GM21825 (cell line): ENCODE data around the gene UNC13D.
"Not testable (repeated sequence)": the region's sequence is repeated elsewhere in the genome, so short reads cannot be mapped to it uniquely, and the experiment has no call there.

Experiments used
- ATAC-seq: cut with Tn5 transposase; IDR thresholded peaks from one replicate; pipeline ENCODE4 v1.9.1; 2021; ENCODE audit warnings: mild to moderate bottlenecking, moderate library complexity; ENCODE audit not compliant: unreplicated experiment

The UNC13D gene

DNA sequence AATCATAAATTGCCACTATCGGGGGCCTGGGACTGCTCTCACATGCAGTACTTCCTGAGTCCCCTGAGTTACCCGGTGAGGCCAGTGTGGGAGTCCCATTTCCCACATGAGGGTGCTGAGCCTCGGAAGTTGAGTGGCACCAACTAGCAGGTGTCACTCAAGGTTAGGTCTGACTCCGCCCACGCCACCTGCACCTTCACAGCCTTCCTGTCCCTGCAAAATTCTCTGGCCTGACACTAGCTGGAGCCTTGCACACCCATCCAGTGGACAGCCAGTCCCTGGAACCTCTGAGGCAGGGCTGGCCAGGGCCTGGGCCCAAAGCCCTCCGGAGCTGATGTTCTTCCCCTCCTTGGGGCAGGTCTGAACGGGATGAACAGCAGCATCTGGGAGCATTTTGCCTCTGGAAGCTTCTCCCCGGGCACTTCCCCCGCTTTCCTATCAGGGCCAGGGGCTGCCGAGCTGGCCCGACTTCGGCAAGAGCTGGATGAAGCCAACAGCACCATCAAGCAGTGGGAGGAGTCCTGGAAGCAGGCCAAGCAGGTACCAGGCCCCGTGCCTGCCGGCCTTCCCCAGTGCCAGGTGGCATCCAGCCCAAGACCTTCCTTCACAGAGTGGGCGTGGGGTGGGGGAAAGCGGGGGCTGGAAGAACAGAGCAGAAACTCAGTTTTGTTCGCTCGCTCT, 21.9 kb downstream of the UNC13D start:
- ATAC-seq: no peak

DNA sequence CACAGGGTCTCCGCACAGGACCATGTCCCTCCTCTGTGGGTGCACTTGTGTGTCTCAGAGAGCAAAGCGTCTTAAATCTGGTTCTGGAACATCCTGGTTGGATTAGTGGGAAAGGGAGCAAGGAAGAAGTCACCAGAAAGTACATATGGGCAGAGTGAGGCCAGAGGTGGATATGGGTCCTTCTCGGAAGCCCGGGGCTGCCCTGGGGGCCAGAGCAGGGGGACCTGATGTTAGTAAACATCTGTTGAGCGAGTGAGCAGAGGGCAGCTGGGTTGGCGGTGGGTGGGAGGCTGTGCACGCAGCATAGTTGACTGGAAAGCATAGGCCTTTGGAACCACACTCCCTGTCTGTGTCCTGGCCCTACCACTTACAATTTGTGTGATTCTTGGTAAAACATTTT, 22.7 kb downstream of the UNC13D start:
- no peak for ATAC-seq

DNA sequence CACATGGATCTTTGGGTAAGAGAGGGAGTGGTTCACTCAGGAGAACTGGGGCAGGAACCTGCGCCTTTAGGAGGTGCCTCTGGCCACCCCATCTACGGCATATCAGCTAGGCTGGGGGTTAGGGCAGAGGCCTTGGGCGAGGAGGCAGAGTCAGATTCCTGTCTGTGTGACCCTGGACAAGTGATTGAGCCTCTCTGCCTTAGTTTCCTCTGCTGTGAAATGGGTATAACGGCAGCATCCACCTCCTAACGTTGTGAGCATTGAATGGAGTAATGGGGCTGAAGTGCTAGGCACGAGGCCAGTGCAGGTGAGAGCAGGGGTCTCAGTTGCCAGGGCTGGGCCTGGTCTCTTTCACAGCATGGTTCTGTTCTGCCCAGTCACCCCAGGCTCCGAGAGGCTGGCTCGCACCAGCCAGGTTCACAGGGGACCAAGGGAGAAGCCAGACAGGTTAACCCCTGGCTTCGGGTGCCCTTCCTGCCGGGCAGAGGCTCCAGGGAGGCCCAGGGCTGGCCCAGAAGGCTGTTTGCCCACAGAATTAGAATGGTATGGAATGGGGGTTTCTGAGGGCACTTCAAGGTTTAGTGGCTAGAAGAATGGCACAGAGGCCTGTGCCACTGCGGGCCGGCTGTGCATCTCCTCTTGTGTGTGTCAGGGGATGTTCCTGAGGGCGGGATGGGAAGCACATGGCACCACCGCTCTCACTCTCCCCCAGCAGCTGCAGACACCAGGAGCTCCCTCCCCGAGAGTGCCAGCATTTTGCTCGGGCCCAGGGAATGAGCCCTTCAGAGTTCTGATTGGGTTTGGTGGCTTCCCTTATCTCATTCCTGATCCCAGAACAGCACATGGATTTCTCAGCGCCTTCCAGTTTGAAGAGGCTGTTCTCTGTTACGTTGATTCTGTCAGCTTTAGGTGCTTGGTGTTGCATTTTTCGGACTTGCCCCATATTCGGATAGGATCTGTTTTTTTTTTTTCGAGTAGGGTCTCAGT, 23.8 kb downstream of the UNC13D start:
- ATAC-seq: no peak

DNA sequence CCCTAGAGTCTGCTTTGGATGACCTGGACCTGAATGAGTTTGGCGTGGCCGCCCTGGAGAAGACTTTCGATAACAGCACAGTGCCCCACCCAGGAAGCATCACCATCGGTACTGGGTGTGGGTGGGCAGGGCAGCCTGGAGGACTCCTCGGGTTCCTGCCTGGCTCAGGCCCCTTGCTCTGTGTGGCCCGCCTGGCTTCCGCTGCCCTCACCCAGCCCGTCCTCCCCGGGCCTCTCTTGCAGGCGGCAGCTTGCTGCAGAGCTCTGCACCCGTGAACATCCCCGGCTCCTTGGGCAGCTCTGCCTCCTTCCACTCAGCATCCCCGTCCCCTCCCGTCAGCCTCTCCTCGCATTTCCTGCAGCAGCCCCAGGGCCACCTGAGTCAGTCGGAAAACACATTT, 24.5 kb downstream of the UNC13D start:
- no peak for ATAC-seq

DNA sequence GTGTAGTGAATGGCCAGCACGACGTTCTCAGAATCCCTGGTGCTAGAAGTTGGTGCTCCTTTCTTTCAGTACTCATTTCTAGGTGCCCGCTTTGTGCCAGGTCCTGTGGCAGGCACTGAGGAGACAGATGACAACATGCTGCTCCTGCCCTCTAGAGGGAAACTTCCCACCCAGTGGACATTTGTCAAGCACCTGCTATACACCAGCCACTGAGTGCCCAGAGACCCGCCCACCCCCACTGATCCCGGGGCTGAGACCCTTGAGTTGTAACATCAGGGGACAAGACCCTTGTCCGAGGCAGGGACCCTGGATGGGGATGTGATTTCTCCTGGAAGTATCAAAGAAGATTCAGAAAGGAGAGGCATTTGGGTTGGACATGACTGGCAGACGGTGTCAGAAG, 25.1 kb downstream of the UNC13D start:
- ATAC-seq: no peak

DNA sequence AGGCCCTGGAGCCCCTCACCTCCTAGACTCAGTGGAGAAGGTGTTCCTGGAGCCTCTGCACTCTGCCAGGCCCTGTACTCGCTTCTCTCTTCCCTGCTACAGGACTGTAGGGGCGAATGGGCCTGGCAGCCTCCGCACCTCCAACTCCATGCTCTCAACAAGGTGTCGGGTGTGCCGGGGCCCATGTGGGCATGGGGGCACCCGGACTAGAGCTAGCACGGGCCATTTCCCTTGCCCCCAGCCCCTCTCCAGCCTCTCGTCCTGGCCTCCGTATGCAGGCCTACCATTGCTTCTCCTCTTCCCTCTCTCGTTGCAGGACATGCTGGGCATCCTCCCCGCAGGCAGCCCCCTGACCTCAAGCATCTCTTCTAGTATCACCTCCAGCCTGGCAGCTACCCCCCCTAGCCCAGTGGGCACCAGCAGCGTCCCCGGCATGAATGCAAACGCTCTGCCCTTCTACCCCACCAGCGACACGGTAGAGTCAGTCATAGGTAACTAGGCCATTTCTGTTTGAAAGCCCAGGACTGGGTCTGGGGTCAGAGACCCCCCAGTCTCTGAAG, 25.8 kb downstream of the UNC13D start:
- no peak for ATAC-seq

DNA sequence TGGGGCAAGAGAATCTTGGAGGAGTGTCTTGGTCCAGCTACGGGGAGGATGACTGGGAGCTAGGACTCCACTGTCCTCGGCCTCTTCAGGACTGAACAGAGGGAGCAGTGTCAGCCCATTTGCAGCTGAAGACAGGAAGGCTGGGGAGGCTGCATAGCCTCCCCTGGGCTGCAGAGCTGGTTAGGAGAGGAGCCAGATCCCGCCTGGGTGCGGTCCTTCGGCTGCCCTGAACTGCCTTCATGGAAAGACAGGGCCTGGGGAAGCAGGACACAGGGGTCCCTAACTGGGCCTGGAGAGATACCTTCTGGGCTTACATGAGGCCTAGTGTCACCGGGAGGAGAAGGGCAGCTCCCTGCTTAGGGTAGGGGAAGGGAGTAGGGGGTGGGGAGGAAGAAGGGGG, 26.6 kb downstream of the UNC13D start:
- no peak for ATAC-seq

DNA sequence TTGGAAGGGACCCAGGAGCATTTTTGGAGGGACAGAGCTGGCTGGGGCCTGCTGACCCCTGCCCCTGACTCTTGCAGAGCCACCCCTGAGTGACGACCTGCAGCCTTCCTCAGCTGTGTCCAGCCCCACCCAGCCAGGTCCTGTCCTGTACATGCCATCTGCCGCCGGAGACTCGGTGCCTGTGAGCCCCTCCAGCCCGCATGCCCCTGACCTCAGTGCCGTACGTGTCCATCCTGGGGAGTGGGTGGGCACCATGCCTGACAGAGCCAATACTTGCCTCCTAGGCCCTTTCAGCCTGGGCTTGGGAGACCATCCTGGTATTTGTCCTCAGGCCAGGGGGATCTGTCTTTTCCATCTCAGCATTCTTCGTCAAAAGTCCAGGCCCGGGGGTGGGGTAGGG, 27.5 kb downstream of the UNC13D start:
- ATAC-seq: no peak

DNA sequence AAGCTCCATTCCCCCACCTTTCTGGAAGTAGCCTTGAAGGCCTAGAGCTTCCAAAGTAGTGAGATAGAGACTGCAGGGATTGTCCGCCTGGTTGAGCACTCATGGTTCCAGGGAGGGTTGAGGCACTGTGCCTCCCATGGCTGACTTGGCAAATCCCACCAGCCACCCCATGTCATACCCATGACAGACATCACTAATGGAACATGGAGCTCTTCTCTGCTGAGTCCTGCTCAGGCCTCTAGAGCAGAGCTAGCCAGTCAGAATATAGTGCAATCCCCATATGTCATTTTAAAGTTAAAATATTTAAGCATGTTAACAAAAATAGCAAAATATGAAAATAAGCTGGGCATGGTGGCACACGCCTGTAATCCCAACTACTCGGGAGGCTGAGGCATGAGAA, 28.8 kb downstream of the UNC13D start:
- no peak for ATAC-seq

DNA sequence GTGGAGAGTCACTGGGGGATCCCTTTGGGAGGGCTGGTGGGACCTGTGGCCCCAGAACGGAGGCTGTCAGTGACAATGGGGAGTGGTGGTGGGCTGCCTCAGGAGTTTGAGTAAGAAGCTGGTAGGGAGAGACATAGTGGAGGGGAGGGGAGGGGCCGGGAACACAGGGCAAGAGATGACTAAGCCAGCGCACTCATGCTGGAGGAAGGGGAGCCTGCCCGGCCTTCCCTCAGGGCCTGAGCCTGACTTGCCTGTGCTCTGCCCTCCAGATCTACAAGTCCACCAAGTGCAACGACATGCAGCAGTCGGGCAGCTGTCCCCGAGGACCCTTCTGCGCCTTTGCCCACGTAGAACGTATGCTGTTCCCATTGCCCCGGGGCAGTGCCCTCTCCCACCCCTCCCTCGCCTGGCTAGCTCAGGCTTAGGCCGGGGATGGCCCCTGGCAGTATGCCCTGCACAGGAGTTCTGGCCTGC, 29.3 kb downstream of the UNC13D start:
- no peak for ATAC-seq

DNA sequence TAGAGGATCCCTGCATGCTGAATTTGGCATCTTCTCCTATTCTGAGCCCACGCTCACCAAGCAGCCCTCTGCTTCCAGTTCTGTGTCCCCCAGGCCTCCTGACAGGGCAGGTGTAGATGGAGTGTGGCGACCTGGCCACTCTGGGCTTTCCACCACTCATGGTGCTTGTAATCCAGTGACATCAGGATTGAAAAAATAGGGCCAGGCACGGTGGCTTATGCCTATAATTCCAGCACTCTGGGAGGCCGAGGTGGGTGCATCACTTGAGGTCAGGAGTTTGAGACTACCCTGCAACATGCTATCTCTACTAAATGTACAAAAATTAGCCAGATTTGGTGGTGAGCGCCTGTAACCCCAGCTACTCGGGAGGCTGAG, 30.2 kb downstream of the UNC13D start:
- ATAC-seq: no peak

DNA sequence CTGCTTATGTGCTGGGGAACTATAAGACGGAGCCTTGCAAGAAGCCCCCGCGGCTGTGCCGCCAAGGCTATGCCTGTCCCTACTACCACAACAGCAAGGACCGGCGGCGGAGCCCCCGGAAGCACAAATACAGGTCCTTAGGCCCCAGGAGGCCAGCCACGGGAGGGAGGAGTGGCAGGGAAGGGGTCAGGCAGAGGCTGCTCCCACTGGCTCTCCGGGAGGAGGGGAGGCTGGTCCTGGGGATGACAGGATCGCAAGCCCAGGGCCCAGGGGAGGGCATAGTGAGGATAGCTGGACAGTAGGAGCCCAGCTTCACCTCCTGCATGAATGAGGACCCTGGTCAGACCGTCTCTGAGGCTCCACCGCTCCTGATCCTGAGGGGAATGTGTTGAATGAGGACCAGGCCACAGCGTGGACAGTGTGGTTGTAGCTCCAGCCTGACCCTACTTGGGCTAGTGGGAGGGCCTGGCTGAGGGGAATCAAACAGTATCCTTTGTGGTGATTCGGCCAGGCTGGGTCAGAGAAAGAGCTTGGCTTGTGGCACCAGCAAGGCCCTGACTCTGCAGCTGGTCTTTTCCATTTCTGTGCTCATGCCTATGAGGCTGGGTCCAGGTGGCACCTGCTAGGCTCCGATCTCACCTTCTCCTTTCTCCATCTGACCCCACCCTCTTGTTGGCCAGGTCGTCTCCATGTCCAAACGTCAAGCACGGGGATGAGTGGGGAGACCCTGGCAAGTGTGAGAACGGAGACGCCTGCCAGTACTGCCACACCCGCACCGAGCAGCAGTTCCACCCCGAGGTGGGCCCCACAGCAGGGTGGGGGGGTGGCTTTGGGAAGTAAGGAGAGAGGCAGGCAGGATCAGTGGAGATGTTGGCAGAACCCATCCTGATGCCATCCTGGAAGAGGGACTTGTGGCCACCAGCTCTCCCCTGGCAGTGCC, 30.9 kb downstream of the UNC13D start:
- no peak for ATAC-seq

DNA sequence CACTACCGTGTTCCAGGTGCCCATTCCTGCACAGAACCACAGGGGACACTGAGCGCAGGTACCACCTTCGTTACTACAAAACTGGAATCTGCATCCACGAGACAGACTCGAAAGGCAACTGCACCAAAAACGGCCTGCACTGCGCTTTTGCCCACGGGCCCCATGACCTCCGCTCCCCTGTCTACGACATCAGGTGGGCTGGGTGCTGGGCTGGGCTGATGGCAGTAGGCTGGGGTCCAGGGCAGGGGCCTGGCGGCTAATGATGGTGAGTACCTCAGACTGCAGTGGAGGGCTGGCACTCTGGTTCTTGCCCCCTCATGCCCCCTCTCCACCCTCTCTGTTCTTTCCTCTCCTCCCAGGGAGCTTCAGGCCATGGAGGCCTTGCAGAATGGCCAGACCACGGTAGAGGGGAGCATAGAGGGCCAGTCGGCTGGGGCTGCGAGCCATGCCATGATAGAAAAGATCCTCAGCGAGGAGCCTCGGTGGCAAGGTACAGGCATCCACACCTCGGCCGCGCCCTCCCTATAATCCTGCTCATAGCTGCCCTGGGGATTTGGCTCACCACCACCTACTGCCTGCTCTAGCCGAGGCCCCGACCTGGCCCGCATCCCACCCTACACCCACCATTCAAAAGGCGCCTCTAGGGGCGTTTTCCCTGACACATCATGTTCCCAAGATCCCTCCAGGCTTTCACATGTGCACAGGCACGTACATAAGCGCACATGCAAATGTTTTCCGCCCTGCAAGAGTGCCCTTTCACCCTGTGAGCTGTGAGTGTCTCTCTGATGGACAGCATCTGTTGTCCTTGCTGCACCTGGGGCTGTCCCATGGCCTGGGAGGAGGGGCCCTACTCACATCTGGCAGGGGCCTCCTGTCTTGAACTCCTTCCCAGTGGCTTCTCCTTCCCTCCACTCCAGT, 31.8 kb downstream of the UNC13D start:
- no peak for ATAC-seq

DNA sequence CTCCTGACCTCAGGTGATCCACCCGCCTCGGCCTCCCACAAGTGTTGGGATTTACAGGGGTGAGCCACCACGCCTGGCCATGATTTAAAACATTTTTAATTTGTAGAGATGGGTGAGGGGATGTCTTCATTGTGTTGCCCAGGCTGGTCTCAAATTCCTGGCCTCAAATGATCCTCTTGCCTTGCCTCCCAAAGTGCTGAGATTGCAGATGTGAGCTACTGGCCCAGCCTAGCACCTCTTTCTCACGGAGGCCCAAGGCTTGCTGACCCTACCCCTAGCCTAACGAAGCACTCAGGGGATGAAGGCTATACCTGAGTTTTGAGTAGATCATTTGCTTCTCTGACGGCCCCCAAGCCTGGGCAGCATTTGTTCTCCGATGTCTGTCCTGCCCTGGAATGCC, 33.0 kb downstream of the UNC13D start:
- no peak for ATAC-seq

DNA sequence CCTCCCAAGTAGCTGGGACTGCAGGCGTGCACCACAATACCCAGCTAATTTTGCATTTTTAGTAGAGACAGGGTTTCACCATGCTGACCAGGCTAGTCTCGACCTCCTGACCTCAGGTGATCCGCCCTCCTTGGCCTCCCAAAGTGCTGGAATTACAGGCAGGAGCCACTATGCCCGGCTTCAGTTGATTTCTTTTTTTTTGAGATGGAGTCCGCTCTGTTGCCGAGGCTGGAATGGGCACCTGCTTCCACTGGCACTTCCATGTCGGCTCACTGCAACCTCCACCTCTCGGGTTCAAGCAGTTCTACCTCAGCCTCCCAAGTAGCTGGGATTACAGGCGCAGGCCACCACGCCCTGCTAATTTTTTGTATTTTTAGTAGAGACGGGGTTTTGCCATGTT, 33.4 kb downstream of the UNC13D start:
- ATAC-seq: not testable (repeated sequence)

DNA sequence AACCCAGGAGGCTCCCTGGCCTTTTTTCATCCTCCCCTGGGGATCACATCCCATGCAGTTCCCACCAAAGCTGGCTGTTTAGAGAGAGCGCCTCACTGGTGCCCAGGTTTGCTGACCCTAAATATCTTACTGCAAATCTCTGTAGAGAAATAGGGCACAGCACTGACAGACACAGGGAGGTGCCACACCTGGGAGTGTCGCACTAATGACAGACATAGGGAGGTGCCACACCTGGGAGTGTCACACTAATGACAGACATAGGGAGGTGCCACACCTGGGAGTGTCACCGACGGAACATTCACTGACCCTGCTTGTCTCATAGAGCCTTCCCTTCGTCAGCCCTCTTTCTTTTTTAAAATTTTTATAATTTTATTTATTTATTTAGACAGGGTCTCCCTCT, 34.0 kb downstream of the UNC13D start:
- no peak for ATAC-seq

DNA sequence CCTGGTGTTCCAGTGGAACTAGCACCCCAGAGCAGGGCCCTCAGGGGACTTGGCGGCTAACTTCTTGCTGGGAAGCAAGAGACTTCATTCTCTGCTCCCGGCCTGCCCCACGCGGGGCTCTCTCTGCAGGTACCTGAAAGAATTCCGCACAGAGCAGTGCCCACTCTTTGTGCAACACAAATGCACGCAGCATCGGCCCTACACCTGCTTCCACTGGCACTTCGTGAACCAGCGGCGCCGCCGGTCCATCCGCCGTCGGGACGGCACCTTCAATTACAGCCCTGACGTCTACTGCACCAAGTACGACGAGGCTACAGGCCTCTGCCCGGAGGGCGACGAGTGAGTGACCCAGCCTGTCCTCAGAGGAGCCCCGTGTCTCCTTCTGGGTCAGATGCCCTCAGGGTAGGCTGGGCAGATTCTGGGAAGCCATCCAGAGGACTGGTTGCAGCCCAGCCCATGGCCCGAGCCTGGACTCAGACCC, 34.5 kb downstream of the UNC13D start:
- ATAC-seq: no peak

DNA sequence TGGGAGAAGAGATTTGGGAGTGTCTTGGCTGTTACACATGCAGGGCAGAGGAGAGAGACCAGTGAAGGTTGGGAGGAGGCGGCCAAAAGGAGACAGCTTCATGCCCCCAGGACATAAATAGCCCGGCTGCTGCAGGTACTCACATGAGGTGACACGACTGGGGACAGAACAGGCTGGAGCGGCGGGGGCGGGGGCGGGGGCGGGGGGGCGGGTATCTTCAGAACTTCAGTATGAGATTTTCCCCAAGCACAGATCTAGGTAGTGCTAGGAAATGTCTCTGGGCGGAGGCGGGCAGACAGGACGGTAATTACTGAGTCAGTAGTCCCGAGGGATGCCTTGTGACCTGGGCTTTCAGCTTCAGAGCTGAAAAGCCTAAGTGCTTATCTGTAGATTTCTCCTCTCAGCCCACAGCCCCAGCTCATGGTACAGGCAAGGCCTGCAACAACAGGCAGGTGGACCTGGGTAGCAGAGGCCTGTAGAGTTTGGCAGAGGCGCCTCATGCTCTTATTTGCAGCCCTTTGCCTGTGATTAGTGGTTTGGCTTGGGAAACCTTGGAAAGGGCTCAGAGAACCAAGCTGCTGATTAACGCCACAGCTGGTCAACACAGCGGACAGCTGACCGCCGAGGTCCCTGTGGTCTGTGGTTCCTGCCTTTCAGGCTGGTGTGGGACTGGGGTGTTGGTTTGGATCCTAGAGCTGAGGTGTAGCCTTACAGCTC, 35.1 kb downstream of the UNC13D start:
- ATAC-seq: no peak

DNA sequence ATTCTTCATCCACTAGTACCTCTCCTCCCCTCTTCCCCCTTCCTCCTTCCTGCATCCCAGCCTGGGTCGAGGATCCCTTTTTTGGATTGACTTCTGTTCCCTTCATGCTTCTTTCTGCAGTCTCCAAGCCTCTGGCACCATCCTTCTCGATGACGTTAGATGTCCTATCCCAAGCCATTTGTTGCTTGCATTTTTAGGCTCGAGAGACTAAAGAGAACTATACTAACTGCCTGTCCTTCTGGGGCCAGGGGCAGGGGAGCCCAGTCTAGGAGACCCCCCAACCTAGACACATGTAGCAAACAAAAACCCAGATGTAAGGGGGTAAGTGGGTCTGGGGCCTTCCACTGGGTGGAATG, 35.7 kb downstream of the UNC13D start:
- no peak for ATAC-seq
